ENCODE measurements around the gene SKP1.

The SKP1 gene

DNA sequence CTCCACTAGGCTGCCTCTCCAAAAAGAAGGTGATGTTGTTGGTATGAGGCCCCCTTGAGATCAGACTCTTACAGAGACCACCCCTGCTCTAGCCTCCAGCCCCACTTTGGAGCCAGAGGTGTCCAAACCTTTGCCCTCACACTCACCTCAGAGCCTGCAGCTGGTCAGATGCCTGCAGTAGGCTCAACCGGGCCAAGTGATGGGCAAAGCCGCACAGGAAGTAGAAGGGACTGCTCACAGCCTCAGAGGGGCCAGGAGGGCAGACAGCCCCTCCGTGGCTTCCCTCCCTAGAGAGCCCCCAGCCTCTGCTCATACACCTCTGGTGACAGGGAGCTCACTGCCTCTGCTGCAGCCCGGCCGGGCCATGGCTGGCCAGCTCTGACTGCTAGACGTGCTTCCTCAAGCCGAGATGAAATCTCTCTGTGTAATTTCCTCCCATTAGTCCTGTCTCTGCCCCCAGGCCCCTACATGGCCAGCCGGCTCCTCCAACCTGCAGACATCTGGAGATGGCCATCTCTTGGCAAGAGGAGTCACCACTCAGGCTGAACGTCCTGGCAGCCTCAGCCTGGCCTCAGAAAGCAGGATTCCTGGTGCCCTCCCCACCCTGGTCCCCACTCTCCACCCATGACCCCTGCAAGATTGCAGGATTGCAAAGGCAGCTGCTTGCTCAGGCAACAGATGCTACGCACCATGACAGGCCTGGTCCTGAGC, 69.6 kb downstream of the SKP1 start:
- H3K4me3 ChIP-seq (ENCODE audit: low read length) = no peak overlapping the region
- H3K4me1 ChIP-seq (ENCODE audit: control insufficient read depth, insufficient read depth, low read length) = no peaks in the 10 kb centered on the region
- no peak overlapping the region for H3K27ac ChIP-seq (ENCODE audit: low read depth, low read length)
- H3K36me3 ChIP-seq (ENCODE audit: control insufficient read depth, insufficient read depth, low read length) = no peaks in the 10 kb centered on the region
- no peak overlapping the region for H3K9ac ChIP-seq (ENCODE audit: low read length)
- H3K27me3 ChIP-seq (ENCODE audit: control insufficient read depth, insufficient read depth, low read length) = peaks cover 2% of the 10 kb centered on the region

DNA sequence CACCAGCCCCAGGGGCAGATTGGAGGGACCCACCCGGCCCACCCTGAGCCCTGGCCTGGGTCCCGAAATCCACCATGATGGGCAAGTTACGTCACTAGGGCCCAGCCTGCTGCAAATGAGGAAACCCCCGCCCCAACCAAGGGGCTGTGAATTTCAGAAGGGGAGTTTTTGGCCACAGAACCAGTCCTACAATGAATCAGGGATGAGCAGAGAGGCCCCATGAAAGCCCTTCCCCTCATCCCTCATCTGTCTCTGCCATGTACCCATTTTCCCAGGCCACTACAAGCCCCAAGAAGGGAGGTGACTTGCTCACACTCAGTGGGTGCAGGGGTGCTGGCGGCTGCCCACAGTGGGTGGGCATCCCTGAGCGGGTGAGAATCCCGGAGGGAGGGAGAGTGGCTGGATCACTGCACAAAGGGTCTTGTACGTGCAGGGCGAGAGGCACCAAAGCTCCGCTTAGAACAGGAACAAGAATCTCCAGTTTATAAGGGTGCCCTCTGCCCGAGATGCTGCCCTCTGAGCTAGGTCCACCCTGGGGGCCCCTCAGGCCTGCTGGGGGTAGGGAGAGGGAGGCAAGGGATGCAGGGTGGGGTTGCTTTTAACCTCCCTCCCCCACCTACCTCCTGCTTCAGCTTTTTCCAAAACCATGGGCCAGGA, 72.6 kb downstream of the SKP1 start:
- Histone ChIP-seq H3K4me1 (ENCODE audit: control insufficient read depth, insufficient read depth, low read length) (no peaks in the 10 kb centered on the region), H3K27me3 (ENCODE audit: control insufficient read depth, insufficient read depth, low read length) (no peaks in the 10 kb centered on the region), H3K36me3 (ENCODE audit: control insufficient read depth, insufficient read depth, low read length) (no peaks in the 10 kb centered on the region), H3K4me3 (ENCODE audit: low read length) (no peak overlapping the region), H3K9ac (ENCODE audit: low read length) (no peak overlapping the region), H3K27ac (ENCODE audit: low read depth, low read length) (no peak overlapping the region)

- no peak overlapping the region for H3K4me3 ChIP-seq (ENCODE audit: low read length)
- H3K4me1 ChIP-seq (ENCODE audit: control insufficient read depth, insufficient read depth, low read length) = no peaks in the 10 kb centered on the region
- H3K27ac ChIP-seq (ENCODE audit: low read depth, low read length) = no peak overlapping the region
- no peaks in the 10 kb centered on the region for H3K27me3 ChIP-seq (ENCODE audit: control insufficient read depth, insufficient read depth, low read length)
- no peaks in the 10 kb centered on the region for H3K36me3 ChIP-seq (ENCODE audit: control insufficient read depth, insufficient read depth, low read length)
- no peak overlapping the region for H3K9ac ChIP-seq (ENCODE audit: low read length)
Observed at GRCh38 chr5:134103397-134103796, 73.4 kb downstream of the SKP1 start.

DNA sequence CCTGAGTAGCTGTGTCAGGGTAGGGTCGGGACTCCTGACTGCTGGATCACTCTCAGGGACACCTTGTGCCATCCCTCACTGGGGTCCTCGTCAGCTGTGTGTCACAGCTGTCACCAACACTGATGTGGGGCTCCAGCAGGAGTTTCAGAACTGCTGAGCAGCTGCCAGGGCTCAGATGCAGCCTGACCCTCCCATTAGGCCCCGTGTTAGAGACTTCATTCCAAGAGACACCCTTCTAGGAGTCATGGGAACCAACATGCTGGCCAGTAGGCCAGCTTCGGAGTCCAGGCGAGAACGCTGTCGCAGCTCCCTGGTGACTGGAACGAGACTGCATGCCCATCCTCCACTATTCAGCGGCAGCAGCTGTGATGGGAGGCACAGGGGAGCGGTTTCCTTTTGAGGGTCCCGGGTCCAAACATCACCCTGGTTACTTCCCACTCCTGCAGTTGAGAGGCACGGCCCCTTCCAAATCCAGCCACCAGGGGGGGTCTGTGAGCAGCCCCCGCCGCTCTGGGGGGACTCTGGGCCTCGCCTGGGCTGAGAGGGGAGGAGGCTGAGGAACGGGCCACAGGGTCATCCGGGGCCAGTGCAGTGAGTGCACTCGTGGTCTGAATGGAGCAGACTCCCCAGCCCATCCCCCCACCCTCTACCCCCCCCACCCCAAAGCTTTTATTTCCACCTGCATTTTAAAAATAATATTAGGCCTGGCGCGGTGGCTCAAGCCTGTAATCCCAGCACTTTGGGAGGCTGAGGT, 74.9 kb downstream of the SKP1 start:
- H3K36me3 ChIP-seq (ENCODE audit: control insufficient read depth, insufficient read depth, low read length) = no peaks in the 10 kb centered on the region
- no peak overlapping the region for H3K4me3 ChIP-seq (ENCODE audit: low read length)
- H3K27me3 ChIP-seq (ENCODE audit: control insufficient read depth, insufficient read depth, low read length) = no peaks in the 10 kb centered on the region
- H3K9ac ChIP-seq (ENCODE audit: low read length) = no peak overlapping the region
- H3K27ac ChIP-seq (ENCODE audit: low read depth, low read length) = no peak overlapping the region
- H3K4me1 ChIP-seq (ENCODE audit: control insufficient read depth, insufficient read depth, low read length) = no peaks in the 10 kb centered on the region

- no peaks in the 10 kb centered on the region for H3K4me1 ChIP-seq (ENCODE audit: control insufficient read depth, insufficient read depth, low read length)
- H3K36me3 ChIP-seq (ENCODE audit: control insufficient read depth, insufficient read depth, low read length) = no peaks in the 10 kb centered on the region
- H3K9ac ChIP-seq (ENCODE audit: low read length) = no peak overlapping the region
- H3K27ac ChIP-seq (ENCODE audit: low read depth, low read length) = no peak overlapping the region
- H3K27me3 ChIP-seq (ENCODE audit: control insufficient read depth, insufficient read depth, low read length) = no peaks in the 10 kb centered on the region
- H3K4me3 ChIP-seq (ENCODE audit: low read length) = no peak overlapping the region
Observed at GRCh38 chr5:134100283-134101091, 76.3 kb downstream of the SKP1 start.

DNA sequence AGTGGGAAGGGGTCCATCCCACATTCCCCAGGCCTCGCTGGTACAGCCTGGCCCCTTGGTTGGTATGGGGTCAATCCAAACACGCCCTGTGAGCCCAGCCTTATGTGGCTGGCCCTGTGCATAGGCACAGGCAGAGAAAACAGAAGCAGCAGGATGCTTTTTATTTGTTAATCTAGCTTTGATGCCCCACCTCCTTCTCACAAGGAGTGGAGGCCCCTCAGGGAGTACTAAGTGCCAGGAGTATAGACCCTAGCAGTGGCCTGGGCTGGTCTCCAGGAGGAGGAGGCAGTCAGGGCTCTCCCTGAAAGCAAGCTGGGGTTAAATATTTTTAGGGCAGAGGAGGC, 76.8 kb downstream of the SKP1 start:
- Histone ChIP-seq H3K4me3 (ENCODE audit: low read length) (no peak overlapping the region), H3K27me3 (ENCODE audit: control insufficient read depth, insufficient read depth, low read length) (no peaks in the 10 kb centered on the region), H3K9ac (ENCODE audit: low read length) (no peak overlapping the region), H3K4me1 (ENCODE audit: control insufficient read depth, insufficient read depth, low read length) (no peaks in the 10 kb centered on the region), H3K27ac (ENCODE audit: low read depth, low read length) (no peak overlapping the region), H3K36me3 (ENCODE audit: control insufficient read depth, insufficient read depth, low read length) (no peaks in the 10 kb centered on the region)

DNA sequence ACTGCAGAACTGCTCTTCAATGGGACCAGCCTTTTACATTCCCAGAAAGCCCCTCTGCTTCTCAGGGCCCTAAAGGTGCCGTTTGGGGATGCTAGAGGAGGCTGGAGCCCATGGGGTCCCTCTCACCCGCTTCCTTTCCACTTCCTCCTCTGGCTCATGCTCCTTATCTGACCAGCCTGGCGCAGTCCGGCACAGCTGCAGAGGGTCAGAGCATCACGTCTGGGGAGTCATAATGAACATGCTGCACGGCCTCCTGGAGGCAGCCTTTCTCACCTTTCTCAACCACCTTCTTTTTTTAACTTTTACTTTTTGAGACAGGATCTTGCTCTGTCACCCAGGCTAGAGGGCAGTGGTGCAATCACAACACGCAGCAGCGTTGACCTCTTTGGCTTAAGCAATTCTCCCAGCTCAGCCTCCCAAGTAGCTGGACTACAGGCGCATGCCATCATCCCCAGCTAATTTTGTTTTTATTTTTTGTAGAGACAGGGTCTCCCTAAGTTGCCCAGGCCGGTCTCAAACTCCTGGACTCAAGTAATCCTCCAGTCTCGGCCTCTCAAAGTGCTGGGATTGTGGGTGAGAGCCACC, 77.4 kb downstream of the SKP1 start:
- H3K36me3 ChIP-seq (ENCODE audit: control insufficient read depth, insufficient read depth, low read length) = no peaks in the 10 kb centered on the region
- H3K27ac ChIP-seq (ENCODE audit: low read depth, low read length) = no peak overlapping the region
- no peak overlapping the region for H3K4me3 ChIP-seq (ENCODE audit: low read length)
- H3K4me1 ChIP-seq (ENCODE audit: control insufficient read depth, insufficient read depth, low read length) = no peaks in the 10 kb centered on the region
- H3K27me3 ChIP-seq (ENCODE audit: control insufficient read depth, insufficient read depth, low read length) = no peaks in the 10 kb centered on the region
- H3K9ac ChIP-seq (ENCODE audit: low read length) = no peak overlapping the region

Data from rectal smooth muscle tissue (tissue), 1 donor.